Glutamatergic neuron (in vitro differentiated cells): Measurements from ENCODE around the gene DOCK11. TPM values are rescaled to one million over a fixed set of nuclear protein-coding genes. Genes with fewer than 3 reads are reported as not detected.

Source experiments
- DNase-seq: peaks from one replicate; pipeline ENCODE4 v3.0.0; 2022
- H3K27ac Mint-ChIP-seq: one replicate; pipeline ENCODE4 v1.8.0; 2020; ENCODE audit warnings: mild to moderate bottlenecking, mixed read lengths, inconsistent platforms; ENCODE audit not compliant: unreplicated experiment
- H3K27me3 Mint-ChIP-seq: one replicate; pipeline ENCODE4 v1.8.0; 2020; ENCODE audit warnings: mild to moderate bottlenecking, moderate library complexity, mixed read lengths, inconsistent platforms; ENCODE audit not compliant: unreplicated experiment
- H3K36me3 Mint-ChIP-seq: one replicate; pipeline ENCODE4 v1.8.0; 2020; ENCODE audit warnings: mild to moderate bottlenecking, mixed read lengths, inconsistent platforms; ENCODE audit not compliant: unreplicated experiment
- H3K4me1 Mint-ChIP-seq: one replicate; pipeline ENCODE4 v1.8.0; 2020; ENCODE audit warnings: mild to moderate bottlenecking, low read depth, mixed read lengths, inconsistent platforms; ENCODE audit not compliant: unreplicated experiment
- H3K4me3 Mint-ChIP-seq: one replicate; pipeline ENCODE4 v1.8.0; 2020; ENCODE audit warnings: mild to moderate bottlenecking, mixed read lengths, inconsistent platforms; ENCODE audit not compliant: unreplicated experiment
- H3K9me3 Mint-ChIP-seq: one replicate; pipeline ENCODE4 v1.8.0; 2020; ENCODE audit warnings: mild to moderate bottlenecking, moderate library complexity, mixed read lengths, inconsistent platforms; ENCODE audit not compliant: unreplicated experiment
- total RNA-seq: library from RNA; stranded (reverse); fragmentation: NEBNext Ultra II Directional; extraction: Animal tissue kit (Norgen Biotek cat#: 25700); gene quantifications from one replicate; pipeline ENCODE4 v1.2.1, GENCODE V29; 2021; ENCODE audit not compliant: unreplicated experiment
- TF ChIP-seq, protein P1 (sequence below): fragments of 200-600 bp; sonication (generic); IDR thresholded peaks from one replicate; pipeline ENCODE4 v1.5.0; 2021; ENCODE audit not compliant: partially characterized antibody, unreplicated experiment

Gene DOCK11
- total RNA-seq, 1 donor from 2014 or later: 53.1 TPM

DNA sequence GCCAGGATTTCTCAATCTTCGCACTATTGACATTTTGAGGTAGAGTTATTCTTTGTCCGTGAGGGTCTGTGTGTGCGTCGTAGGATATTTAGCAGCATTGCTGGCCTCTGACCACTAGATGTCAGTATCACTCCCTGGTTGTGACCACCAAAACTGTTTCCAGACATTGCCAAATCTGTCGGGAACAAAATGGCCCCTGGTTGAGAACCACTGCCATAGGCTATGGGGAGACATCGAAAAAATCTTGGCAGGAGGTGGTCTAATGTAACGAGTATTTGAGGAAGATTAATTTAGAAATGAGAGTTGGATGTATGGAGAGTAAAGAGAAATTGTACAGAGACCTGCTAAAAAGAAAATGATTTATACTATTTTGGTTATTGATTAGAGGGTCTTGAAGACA, 108.4 kb downstream of the DOCK11 start:
- DNase-seq: peak; percentile 46
- no peaks in the 10 kb centered on the region for H3K36me3 Mint-ChIP-seq
- peaks cover 3% of the 10 kb centered on the region for H3K9me3 Mint-ChIP-seq
- no peak overlapping the region for H3K27ac Mint-ChIP-seq
- H3K27me3 Mint-ChIP-seq: no peaks in the 10 kb centered on the region
- no peak overlapping the region for H3K4me3 Mint-ChIP-seq
- TF ChIP-seq, protein P1, sequence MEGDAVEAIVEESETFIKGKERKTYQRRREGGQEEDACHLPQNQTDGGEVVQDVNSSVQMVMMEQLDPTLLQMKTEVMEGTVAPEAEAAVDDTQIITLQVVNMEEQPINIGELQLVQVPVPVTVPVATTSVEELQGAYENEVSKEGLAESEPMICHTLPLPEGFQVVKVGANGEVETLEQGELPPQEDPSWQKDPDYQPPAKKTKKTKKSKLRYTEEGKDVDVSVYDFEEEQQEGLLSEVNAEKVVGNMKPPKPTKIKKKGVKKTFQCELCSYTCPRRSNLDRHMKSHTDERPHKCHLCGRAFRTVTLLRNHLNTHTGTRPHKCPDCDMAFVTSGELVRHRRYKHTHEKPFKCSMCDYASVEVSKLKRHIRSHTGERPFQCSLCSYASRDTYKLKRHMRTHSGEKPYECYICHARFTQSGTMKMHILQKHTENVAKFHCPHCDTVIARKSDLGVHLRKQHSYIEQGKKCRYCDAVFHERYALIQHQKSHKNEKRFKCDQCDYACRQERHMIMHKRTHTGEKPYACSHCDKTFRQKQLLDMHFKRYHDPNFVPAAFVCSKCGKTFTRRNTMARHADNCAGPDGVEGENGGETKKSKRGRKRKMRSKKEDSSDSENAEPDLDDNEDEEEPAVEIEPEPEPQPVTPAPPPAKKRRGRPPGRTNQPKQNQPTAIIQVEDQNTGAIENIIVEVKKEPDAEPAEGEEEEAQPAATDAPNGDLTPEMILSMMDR: peak; percentile 55
- peaks cover 2% of the 10 kb centered on the region for H3K4me1 Mint-ChIP-seq

GRCh38 chrX:118612290-118612689, 116.7 kb downstream of the DOCK11 start:
- peaks cover 2% of the 10 kb centered on the region for H3K9me3 Mint-ChIP-seq
- no peak overlapping the region for H3K4me3 Mint-ChIP-seq

GRCh38 chrX:118614150-118614549, 118.5 kb downstream of the DOCK11 start:
- H3K4me3 Mint-ChIP-seq: no peak overlapping the region
- DNase-seq: no peak
- H3K36me3 Mint-ChIP-seq: no peaks in the 10 kb centered on the region
- peaks cover 2% of the 10 kb centered on the region for H3K9me3 Mint-ChIP-seq
- TF ChIP-seq, protein P1: no peak
- no peaks in the 10 kb centered on the region for H3K27me3 Mint-ChIP-seq
- no peaks in the 10 kb centered on the region for H3K4me1 Mint-ChIP-seq
- no peak overlapping the region for H3K27ac Mint-ChIP-seq

More at GRCh38 chrX:118612290-118612689, 116.7 kb downstream of the DOCK11 start:
- no peaks in the 10 kb centered on the region for H3K27me3 Mint-ChIP-seq
- TF ChIP-seq, protein P1: no peak
- H3K4me1 Mint-ChIP-seq: no peaks in the 10 kb centered on the region
- no peak for DNase-seq
- H3K36me3 Mint-ChIP-seq: no peaks in the 10 kb centered on the region
- no peak overlapping the region for H3K27ac Mint-ChIP-seq

GRCh38 chrX:118615141-118615540, 119.5 kb downstream of the DOCK11 start:
- H3K36me3 Mint-ChIP-seq: no peaks in the 10 kb centered on the region
- TF ChIP-seq, protein P1: no peak
- no peak overlapping the region for H3K27ac Mint-ChIP-seq
- DNase-seq: no peak
- no peaks in the 10 kb centered on the region for H3K4me1 Mint-ChIP-seq
- no peak overlapping the region for H3K4me3 Mint-ChIP-seq
- H3K27me3 Mint-ChIP-seq: no peaks in the 10 kb centered on the region
- H3K9me3 Mint-ChIP-seq: peaks cover 2% of the 10 kb centered on the region

DNA sequence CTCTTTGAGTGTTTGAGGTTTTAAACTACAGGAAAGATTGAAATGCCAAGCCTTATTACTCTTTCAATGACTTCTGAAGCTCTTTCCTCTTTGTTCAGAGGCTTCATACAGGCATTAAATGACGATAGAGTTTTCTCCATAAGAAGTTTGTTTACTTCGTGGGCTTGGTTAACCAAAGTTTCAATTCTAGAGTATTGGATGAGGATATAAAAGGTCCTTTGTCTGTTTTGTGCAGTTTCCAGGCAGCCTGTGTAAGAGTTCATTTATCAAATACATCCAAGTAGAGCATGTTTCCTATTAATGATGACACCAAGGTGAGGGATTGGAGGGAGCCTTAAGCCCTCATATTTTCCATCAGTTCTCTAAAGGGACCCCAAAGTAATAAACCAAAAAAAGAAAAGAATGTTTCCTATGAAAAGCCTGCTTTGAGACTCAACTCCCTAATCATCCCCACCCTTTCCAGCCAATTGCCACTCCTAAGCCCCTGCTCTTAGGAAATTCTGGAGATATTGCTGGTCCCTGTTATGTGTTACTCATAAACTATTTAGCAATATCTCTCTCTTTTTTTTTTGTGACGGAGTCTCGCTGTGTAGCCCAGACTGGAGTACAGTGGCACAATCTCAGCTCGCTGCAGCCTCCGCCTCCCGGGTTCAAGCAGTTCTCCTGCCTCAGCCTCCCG, 125.6 kb downstream of the DOCK11 start:
- Mint-ChIP-seq H3K27ac (no peak overlapping the region), H3K9me3 (no peaks in the 10 kb centered on the region), H3K4me1 (no peaks in the 10 kb centered on the region), H3K27me3 (no peaks in the 10 kb centered on the region), H3K4me3 (no peak overlapping the region), H3K36me3 (no peaks in the 10 kb centered on the region)
- DNase-seq: no peak
- TF ChIP-seq, protein P1: no peak
